Duodenal mucosa (tissue), 2 donors: ENCODE data around the gene PIK3C2B.

Source experiments
- H3K27ac ChIP-seq: one replicate; pipeline ENCODE4 v1.7.0; 2013; ENCODE audit warnings: low read depth, low read length
- H3K27me3 ChIP-seq, 2 donors: one replicate each; pipeline ENCODE4 v1.7.0; 2013; ENCODE audit warnings: low read length in 2 of 2, control low read depth in 1 of 2; ENCODE audit not compliant: insufficient read depth in 2 of 2, control insufficient read depth in 1 of 2
- H3K36me3 ChIP-seq, 2 donors: one replicate each; pipeline ENCODE4 v1.7.0; 2013; ENCODE audit warnings: low read length in 2 of 2, control low read depth in 1 of 2; ENCODE audit not compliant: insufficient read depth in 2 of 2, control insufficient read depth in 1 of 2
- H3K4me1 ChIP-seq, 2 donors: one replicate each; pipeline ENCODE4 v1.7.0; 2013; ENCODE audit warnings: low read length in 2 of 2, control low read depth in 1 of 2; ENCODE audit not compliant: insufficient read depth in 2 of 2, control insufficient read depth in 1 of 2
- H3K4me3 ChIP-seq, 2 donors: one replicate each; pipeline ENCODE4 v1.7.0; 2013; ENCODE audit warnings: low read length in 2 of 2, low read depth in 1 of 2
- H3K9ac ChIP-seq, 2 donors: one replicate each; pipeline ENCODE4 v1.7.0; 2013; ENCODE audit warnings: low read length in 2 of 2, low read depth in 1 of 2
- H3K9me3 ChIP-seq, 2 donors: one replicate each; pipeline ENCODE4 v1.7.0; 2013; ENCODE audit warnings: low read length in 2 of 2, control low read depth in 1 of 2; ENCODE audit not compliant: control insufficient read depth in 1 of 2

PIK3C2B gene

DNA sequence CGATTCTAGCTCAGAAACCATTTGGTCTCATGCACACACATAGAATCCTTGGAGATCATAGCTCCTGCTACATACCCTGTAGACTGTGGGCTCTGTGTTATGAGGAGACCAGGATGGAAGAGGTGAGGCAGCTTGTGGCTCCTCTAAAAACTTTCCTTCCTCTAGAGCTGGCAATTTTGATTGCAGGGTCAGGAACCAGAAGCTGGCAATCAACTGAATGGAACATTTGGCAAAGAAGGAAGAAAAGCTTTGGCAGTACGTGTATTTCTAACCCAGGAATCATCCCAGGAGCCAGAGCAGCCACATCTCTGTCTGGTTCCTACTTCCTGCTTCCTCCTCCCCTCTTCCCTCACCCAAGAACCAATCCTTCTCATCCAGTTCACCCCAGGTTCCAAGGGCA lies 15.7 kb downstream of the PIK3C2B start:
- Histone ChIP-seq H3K27ac (no peak overlapping the region), H3K27me3 (no peaks in the 10 kb centered on the region), H3K9me3 (no peaks in the 10 kb centered on the region), H3K9ac (no peak overlapping the region), H3K4me1 (peaks cover 57 to 68% of the 10 kb centered on the region in 2 donors), H3K36me3 (peaks cover 0 to 5% of the 10 kb centered on the region in 2 donors), H3K4me3 (no peak overlapping the region)

- Histone ChIP-seq H3K4me1 (peaks cover 56 to 65% of the 10 kb centered on the region in 2 donors), H3K9ac (no peak overlapping the region), H3K27me3 (no peaks in the 10 kb centered on the region), H3K36me3 (peaks cover 0 to 5% of the 10 kb centered on the region in 2 donors), H3K4me3 (no peak overlapping the region), H3K9me3 (no peaks in the 10 kb centered on the region), H3K27ac (no peak overlapping the region)
Measured at GRCh38 chr1:204478172-204478899, 16.3 kb downstream of the PIK3C2B start.

GRCh38 chr1:204477036-204477740 lies 17.4 kb downstream of the PIK3C2B start:
- Histone ChIP-seq H3K36me3 (peaks cover 0 to 5% of the 10 kb centered on the region in 2 donors), H3K9ac (no peak overlapping the region), H3K9me3 (no peaks in the 10 kb centered on the region), H3K27me3 (no peaks in the 10 kb centered on the region), H3K27ac (no peak overlapping the region), H3K4me1 (peaks cover 60 to 63% of the 10 kb centered on the region in 2 donors), H3K4me3 (no peak overlapping the region)

- no peak overlapping the region for H3K4me3 ChIP-seq
- H3K27me3 ChIP-seq: no peaks in the 10 kb centered on the region
- no peak overlapping the region for H3K27ac ChIP-seq
- no peaks in the 10 kb centered on the region for H3K9me3 ChIP-seq
- no peak overlapping the region for H3K9ac ChIP-seq
- peaks cover 0 to 5% of the 10 kb centered on the region in 2 donors for H3K36me3 ChIP-seq
- peaks cover 53 to 61% of the 10 kb centered on the region in 2 donors for H3K4me1 ChIP-seq
Measured at GRCh38 chr1:204476563-204476962, 18.0 kb downstream of the PIK3C2B start.

- H3K27ac ChIP-seq: no peak overlapping the region
Measured at GRCh38 chr1:204475656-204476432, 18.8 kb downstream of the PIK3C2B start.

GRCh38 chr1:204473400-204473965 lies 21.1 kb downstream of the PIK3C2B start:
- no peak overlapping the region for H3K4me3 ChIP-seq
- no peaks in the 10 kb centered on the region for H3K9me3 ChIP-seq
- no peaks in the 10 kb centered on the region for H3K27me3 ChIP-seq
- no peak overlapping the region for H3K27ac ChIP-seq
- H3K36me3 ChIP-seq: peaks cover 12 to 15% of the 10 kb centered on the region in 2 donors
- peaks cover 24 to 34% of the 10 kb centered on the region in 2 donors for H3K4me1 ChIP-seq
- H3K9ac ChIP-seq: peak overlapping the region in 1 of 2 donors; percentile 4

More at GRCh38 chr1:204475656-204476432, 18.8 kb downstream of the PIK3C2B start:
- Histone ChIP-seq H3K27me3 (no peaks in the 10 kb centered on the region), H3K4me3 (no peak overlapping the region), H3K4me1 (peaks cover 47 to 58% of the 10 kb centered on the region in 2 donors), H3K36me3 (peaks cover 0 to 5% of the 10 kb centered on the region in 2 donors), H3K9me3 (no peaks in the 10 kb centered on the region), H3K9ac (no peak overlapping the region)

DNA sequence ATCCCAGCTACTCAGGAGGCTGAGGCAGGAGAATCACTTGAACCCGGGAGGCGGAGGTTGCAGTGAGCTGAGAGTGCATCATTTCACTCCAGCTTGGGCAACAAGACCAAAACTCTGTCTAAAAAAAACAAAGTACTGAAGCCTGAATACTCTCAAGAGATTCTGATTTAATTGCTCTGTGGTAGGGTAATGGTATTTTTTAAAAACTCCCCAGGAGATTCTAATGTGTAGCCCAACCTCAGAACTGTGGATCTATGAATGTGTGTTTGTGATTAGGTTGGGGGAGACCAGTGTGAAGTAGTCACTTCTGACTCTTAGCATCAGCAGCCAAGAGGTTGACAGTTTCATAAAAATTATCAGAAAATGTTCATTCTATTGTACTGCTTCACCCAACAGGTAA lies 21.9 kb downstream of the PIK3C2B start:
- H3K27ac ChIP-seq: no peak overlapping the region

DNA sequence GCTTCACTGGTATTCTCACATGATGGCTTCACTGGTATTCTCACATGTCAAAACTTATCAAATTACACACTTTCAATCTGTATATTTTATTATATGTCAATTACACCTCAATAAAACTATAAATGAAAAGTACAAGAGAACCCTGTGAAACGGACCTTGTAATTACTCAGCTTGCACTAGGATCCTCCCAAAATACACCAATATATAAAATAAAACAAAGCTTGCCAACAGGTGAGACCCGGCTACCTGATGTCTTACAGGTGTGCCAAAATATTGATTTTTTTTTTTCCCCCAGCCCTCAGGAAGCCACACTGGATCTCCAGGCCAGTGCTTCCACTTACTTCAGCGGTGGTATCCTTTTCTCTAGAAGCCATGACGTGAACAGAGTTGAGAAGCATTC lies 22.9 kb downstream of the PIK3C2B start:
- peaks cover 21 to 27% of the 10 kb centered on the region in 2 donors for H3K36me3 ChIP-seq
- H3K4me3 ChIP-seq: no peak overlapping the region
- no peaks in the 10 kb centered on the region for H3K9me3 ChIP-seq
- peaks cover 9 to 16% of the 10 kb centered on the region in 2 donors for H3K4me1 ChIP-seq
- no peak overlapping the region for H3K27ac ChIP-seq
- H3K9ac ChIP-seq: no peak overlapping the region
- H3K27me3 ChIP-seq: no peaks in the 10 kb centered on the region

More for the DNA sequence above, 21.9 kb downstream of the PIK3C2B start:
- Histone ChIP-seq H3K9me3 (no peaks in the 10 kb centered on the region), H3K36me3 (peaks cover 18 to 21% of the 10 kb centered on the region in 2 donors), H3K4me3 (no peak overlapping the region), H3K27me3 (no peaks in the 10 kb centered on the region), H3K4me1 (peaks cover 16 to 26% of the 10 kb centered on the region in 2 donors), H3K9ac (no peak overlapping the region)

DNA sequence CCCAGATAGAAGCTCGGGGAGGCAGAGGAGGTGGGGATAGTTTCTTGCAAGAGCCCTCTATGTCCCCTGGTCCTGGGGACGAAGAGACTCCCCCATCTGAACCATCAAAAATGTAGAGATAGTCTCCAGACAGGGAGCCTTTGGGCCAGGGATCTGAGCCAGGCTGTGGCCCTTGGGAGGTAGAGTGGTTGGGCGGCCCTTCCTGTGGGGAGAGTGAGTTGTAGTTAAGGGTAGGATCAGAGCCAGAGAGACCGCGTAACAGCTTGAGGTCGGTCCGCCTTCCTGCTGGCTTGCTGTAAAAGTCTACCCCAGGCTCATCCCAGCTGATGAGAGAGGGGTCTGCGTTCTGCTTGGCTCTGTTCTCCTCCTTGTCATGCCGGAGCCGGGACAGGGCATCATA lies 25.3 kb downstream of the PIK3C2B start:
- Histone ChIP-seq H3K36me3 (peaks cover 22 to 32% of the 10 kb centered on the region in 2 donors), H3K9ac (no peak overlapping the region), H3K4me1 (peaks cover 0 to 33% of the 10 kb centered on the region in 2 donors), H3K27me3 (no peaks in the 10 kb centered on the region), H3K27ac (no peak overlapping the region), H3K4me3 (no peak overlapping the region), H3K9me3 (no peaks in the 10 kb centered on the region)
